Stomach (tissue), 4 donors: Measurements from ENCODE around the gene ULK4.

Experiments
- CTCF ChIP-seq, 7 experiments: fragments of 450-650 bp in 4 of 7; fragments of 200-600 bp in 3 of 7; sonication (generic) in 3 of 7; IDR thresholded peaks; one replicate each; pipeline ENCODE4 v1.5.1; 2016 to 2019; ENCODE audit warnings: antibody characterized with exemption in 7 of 7, control low read depth in 2 of 7, mild to moderate bottlenecking in 1 of 7
- EP300 ChIP-seq: sonication (generic); formaldehyde crosslinking; IDR thresholded peaks from one replicate; pipeline ENCODE4 v1.6.1; 2017; ENCODE audit warnings: antibody characterized with exemption
- POLR2A ChIP-seq, 4 donors: fragments of 450-650 bp; IDR thresholded peaks; one replicate each; pipeline ENCODE4 v1.6.1; 2016; ENCODE audit warnings: antibody characterized with exemption in 4 of 4, control low read depth in 2 of 4, mild to moderate bottlenecking in 1 of 4, moderate library complexity in 1 of 4

DNA sequence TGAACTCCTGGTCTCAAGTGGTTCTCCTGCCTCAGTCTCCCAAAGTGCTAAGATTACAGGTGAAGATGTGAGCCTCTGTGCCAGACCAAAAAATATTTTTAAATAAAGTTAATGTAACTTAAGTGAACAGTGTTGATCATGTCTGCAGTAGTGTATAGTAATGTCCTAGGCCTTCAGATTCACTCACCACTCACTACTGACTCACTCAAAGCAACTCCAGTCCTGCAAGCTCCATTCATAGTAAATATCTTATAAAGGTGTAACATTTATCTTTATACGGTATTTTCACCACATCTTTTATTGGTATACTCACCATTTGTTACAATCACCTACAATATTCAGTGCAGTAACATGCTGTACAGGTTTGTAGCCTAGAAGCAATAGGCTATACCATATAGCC, 264.2 kb downstream of the ULK4 start:
- TF ChIP-seq CTCF (IDR thresholded peaks at IDR 0.05) (no peak), EP300 (no peak), POLR2A (IDR thresholded peaks at IDR 0.05) (no peak)
